Activated CD4-positive, alpha-beta T cell treated with anti-CD3 and anti-CD28 coated beads, Interleukin-2, amount 10 ng/mL, durations not matched to agents 7 days and 5 days (primary cell): ENCODE data around the gene SCG5. TPM values are rescaled to one million over a fixed set of nuclear protein-coding genes. Genes with fewer than 3 reads are reported as not detected.
A peak's percentile ranks its signal among the peaks of the same experiment; 100 is the strongest.

Experiments used
- CTCF ChIA-PET: fragments of 350-600 bp; sonication (Branson Sonifier 250); formaldehyde crosslinking; loops from one replicate; lab custom pipeline; 2021; ENCODE audit warnings: antibody characterized with exemption; lab: Charles Lee
- POLR2A ChIA-PET: fragments of 350-600 bp; sonication (Branson Sonifier 250); formaldehyde crosslinking; loops from one replicate; lab custom pipeline; 2021; ENCODE audit warnings: antibody characterized with exemption; lab: Charles Lee
- DNase-seq: peaks from one replicate; pipeline ENCODE4 v3.0.0-alpha.2; 2020
- H3K27ac Mint-ChIP-seq: one replicate; pipeline ENCODE4 v1.8.0; 2021; ENCODE audit warnings: mild to moderate bottlenecking, moderate library complexity, mixed read lengths
- H3K27me3 Mint-ChIP-seq: one replicate; pipeline ENCODE4 v1.8.0; 2021; ENCODE audit warnings: mixed read lengths
- H3K36me3 Mint-ChIP-seq: one replicate; pipeline ENCODE4 v1.8.0; 2021; ENCODE audit warnings: low read depth, mixed read lengths
- H3K4me1 Mint-ChIP-seq: one replicate; pipeline ENCODE4 v1.8.0; 2021; ENCODE audit warnings: mixed read lengths
- H3K4me3 Mint-ChIP-seq: one replicate; pipeline ENCODE4 v1.8.0; 2021; ENCODE audit warnings: mild to moderate bottlenecking, moderate library complexity, mixed read lengths
- H3K9me3 Mint-ChIP-seq: one replicate; pipeline ENCODE4 v1.8.0; 2021; ENCODE audit warnings: mixed read lengths
- total RNA-seq, 2 experiments: library from RNA; stranded (reverse); gene quantifications; one replicate each; pipeline ENCODE4 v1.2.3, GENCODE V29; 2021

Gene SCG5
- total RNA-seq, 2 experiments from 2014 or later = 2.5 to 3.7 TPM

DNA sequence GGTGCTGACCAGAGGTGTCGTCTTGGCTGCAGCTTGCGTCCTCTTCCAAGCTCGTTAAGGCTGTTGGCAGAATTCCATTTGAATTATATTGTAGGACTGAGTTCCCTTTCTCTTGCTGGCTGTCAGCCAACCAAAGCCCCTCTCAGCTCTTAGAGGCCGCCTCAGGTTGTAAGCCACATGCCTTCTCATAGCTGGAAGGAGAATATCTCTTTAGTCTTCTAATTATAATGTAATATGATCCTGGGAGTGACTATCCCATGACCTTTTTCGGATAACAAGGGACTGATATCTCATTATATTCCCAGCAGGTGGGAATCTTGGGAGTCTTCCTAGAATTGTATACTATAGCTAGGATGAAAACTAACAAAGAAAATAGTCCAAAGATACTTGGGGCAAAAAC lies 4.8 kb downstream of the SCG5 start:
- peaks cover 44% of the 10 kb centered on the region for H3K36me3 Mint-ChIP-seq
- no peaks in the 10 kb centered on the region for H3K27me3 Mint-ChIP-seq
- ChIA-PET CTCF (interaction anchor here (1.0 kb wide), 1 partner anchor 11 kb away, joined by 3 read pairs; no protein-coding TSS in a partner anchor), POLR2A (no interaction called here)
- H3K4me3 Mint-ChIP-seq = no peak overlapping the region
- DNase-seq = no peak
- H3K27ac Mint-ChIP-seq = no peak overlapping the region
- no peaks in the 10 kb centered on the region for H3K9me3 Mint-ChIP-seq
- H3K4me1 Mint-ChIP-seq = peaks cover 2% of the 10 kb centered on the region

DNA sequence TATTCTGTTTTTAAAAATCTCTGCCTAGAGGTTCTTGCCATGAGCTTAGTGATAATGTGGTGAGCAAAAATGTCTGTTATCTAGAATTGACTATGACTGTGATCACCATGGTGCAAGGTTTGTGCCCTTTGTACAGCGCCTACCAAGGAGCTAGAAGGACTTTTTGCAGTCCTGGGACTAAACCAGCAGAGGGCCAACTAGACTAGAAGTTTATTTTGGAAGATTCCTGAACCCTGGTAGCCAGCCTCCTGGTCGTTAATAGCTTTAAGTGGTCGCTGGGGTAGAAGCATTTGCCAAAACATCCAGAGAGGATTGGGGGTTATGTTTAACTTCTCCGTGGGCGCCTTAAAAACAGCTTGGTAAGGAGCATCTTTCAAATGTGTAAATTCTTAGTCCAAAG lies 7.8 kb downstream of the SCG5 start:
- H3K4me1 Mint-ChIP-seq = peaks cover 2% of the 10 kb centered on the region
- H3K4me3 Mint-ChIP-seq = no peak overlapping the region
- peaks cover 56% of the 10 kb centered on the region for H3K36me3 Mint-ChIP-seq
- DNase-seq = no peak
- no peaks in the 10 kb centered on the region for H3K9me3 Mint-ChIP-seq
- H3K27ac Mint-ChIP-seq = no peak overlapping the region
- POLR2A ChIA-PET = no interaction called here
- no peaks in the 10 kb centered on the region for H3K27me3 Mint-ChIP-seq
- CTCF ChIA-PET = interaction anchor here (0.7 to 2.0 kb wide), 3 partner anchors 8 to 13 kb away, joined by 3 to 5 read pairs (median 4); partner anchors contain the start of gene SCG5

DNA sequence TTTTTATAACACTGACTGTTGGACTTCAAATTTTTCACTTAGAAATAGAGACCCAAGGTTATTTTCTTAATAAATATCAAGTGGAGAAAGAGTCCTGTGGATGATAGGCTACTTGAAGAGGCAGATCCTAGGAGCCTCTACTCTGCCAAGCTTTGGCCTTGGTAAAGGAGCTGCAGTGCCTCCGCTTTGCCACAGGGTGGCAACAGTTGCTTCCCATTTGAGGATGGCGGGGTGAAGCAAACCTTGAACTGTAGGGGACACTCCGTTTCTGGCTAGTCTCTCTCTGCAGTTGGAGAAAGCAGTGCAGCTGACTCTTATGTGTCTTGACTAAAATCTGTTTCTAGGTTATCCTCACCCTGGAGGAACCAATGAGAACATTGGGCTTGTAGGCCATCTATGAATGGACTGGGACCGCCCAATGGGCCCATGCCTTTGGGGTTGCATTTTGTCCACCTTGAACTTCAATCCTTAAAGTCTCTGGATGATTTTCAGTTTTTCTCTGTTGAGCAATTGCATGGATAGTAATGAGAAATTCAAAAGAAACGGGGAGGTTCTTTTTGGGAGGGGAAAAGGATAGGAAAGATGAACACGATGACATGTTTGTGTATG lies 9.8 kb downstream of the SCG5 start:
- POLR2A ChIA-PET = no interaction called here
- CTCF ChIA-PET = interaction anchor here (1.1 to 1.7 kb wide), 2 partner anchors 9 to 28 kb away, joined by 5 read pairs; no protein-coding TSS in a partner anchor
- no peaks in the 10 kb centered on the region for H3K9me3 Mint-ChIP-seq
- no peak overlapping the region for H3K4me3 Mint-ChIP-seq
- H3K36me3 Mint-ChIP-seq = peaks cover 58% of the 10 kb centered on the region
- H3K4me1 Mint-ChIP-seq = peaks cover 9% of the 10 kb centered on the region
- H3K27ac Mint-ChIP-seq = no peak overlapping the region
- no peaks in the 10 kb centered on the region for H3K27me3 Mint-ChIP-seq
- peak; percentile 68 for DNase-seq

DNA sequence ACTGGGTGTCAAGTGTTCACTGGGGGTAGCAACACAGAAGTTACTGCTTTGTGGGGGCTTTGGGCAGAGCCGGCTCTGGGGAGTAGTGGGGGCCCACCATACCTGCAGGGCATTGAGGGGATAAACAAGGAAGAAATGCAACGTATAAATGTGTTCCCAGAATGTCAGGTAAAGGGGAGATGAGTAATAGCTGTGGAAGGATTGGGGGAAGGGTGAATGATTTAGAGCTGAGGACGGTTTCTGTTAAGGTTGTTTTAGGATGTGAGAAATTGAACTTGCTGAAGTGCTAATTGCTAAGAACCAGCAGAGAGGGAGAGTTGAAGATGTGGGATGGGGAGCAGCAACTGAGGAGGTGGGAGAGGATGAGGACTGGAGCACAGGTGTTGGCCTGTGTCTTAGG lies 10.7 kb downstream of the SCG5 start:
- DNase-seq = no peak
- Mint-ChIP-seq H3K4me3 (no peak overlapping the region), H3K9me3 (no peaks in the 10 kb centered on the region), H3K4me1 (peaks cover 15% of the 10 kb centered on the region), H3K27me3 (no peaks in the 10 kb centered on the region), H3K27ac (no peak overlapping the region), H3K36me3 (peaks cover 56% of the 10 kb centered on the region)
- CTCF ChIA-PET = no interaction called here
- POLR2A ChIA-PET = no interaction called here

DNA sequence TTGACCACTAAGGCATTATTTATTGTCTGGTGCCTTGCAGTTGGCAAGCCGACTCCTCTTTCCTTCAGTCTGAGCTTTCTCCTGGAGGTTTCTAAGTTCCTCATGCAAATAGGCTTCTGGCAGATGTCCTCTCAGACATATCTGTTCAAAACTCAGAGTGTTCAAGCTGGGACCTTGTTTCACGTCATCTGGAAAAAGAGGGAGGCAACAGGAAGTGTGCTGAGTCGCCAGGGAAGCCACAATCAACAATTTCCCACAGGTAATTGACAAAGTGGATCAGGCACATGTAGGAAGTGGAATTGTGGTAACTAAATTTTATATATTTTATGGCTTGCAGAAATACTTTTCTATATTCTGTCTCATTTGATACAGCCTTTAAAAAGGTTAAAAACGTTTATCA lies 14.6 kb downstream of the SCG5 start:
- no peaks in the 10 kb centered on the region for H3K27me3 Mint-ChIP-seq
- H3K9me3 Mint-ChIP-seq = no peaks in the 10 kb centered on the region
- peaks cover 47% of the 10 kb centered on the region for H3K36me3 Mint-ChIP-seq
- ChIA-PET CTCF (interaction anchor here (1.0 kb wide), 2 partner anchors 11 to 13 kb away, joined by 3 read pairs; no protein-coding TSS in a partner anchor), POLR2A (no interaction called here)
- H3K4me3 Mint-ChIP-seq = no peak overlapping the region
- no peak for DNase-seq
- H3K4me1 Mint-ChIP-seq = peaks cover 20% of the 10 kb centered on the region
- H3K27ac Mint-ChIP-seq = no peak overlapping the region

DNA sequence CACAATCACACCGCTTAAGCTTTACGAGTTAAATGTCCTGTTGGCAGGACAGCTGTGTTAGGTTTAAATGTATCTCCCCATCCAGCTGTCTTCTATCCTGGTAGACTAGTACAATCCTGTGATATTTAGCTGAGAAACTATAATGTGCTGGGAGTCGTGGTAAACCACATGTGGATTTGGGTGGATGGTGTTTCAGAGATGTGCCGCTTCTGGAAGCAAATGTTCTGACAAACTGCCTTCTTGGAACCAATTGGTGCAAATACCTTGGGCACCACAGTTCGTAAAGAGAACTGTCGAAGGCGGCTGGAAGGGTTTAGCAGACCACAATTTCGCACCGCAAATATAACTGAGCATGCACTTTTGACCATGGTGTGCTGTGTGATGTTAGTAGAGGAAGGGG lies 15.0 kb downstream of the SCG5 start:
- no peak overlapping the region for H3K4me3 Mint-ChIP-seq
- H3K27ac Mint-ChIP-seq = no peak overlapping the region
- H3K27me3 Mint-ChIP-seq = no peaks in the 10 kb centered on the region
- ChIA-PET CTCF (interaction anchor here (1.0 kb wide), 1 partner anchor 12 kb away, joined by 3 read pairs; no protein-coding TSS in a partner anchor), POLR2A (no interaction called here)
- peaks cover 20% of the 10 kb centered on the region for H3K4me1 Mint-ChIP-seq
- H3K36me3 Mint-ChIP-seq = peaks cover 43% of the 10 kb centered on the region
- no peak for DNase-seq
- no peaks in the 10 kb centered on the region for H3K9me3 Mint-ChIP-seq

DNA sequence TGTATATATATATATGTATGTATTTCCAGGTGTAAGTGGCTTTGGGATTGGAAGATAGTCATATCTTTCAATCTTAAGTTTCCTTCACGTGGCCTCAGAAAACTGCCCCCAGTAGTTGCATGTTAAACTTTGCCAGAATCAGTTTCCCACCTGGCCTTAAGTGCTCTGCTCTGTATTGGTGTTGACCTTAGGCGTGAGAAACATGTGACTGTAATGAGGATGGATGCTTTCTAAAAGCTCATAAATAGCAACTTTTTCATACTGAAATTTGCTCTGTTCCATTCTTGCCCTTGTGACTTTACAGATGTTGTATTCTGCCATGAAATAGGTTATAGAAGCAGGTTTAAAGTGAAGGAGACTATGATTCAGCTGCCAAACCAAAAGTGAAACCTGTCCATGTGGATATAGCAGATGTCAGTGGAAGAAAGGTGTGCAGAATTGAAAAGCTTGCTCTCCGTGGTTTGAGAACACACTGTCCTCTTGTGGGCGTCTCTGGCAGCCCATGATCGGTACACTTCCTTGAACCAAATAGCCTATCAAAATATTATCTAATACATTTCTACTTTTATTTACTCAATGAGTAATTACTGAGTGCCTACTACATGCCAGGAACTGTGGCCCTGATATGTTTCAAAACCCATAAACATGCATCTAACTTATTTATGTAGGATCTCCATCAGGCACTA lies 15.8 kb downstream of the SCG5 start:
- Mint-ChIP-seq H3K27me3 (no peaks in the 10 kb centered on the region), H3K36me3 (peaks cover 35% of the 10 kb centered on the region), H3K9me3 (no peaks in the 10 kb centered on the region), H3K4me3 (no peak overlapping the region), H3K4me1 (peaks cover 18% of the 10 kb centered on the region), H3K27ac (peak overlapping the region; percentile 16)
- ChIA-PET CTCF (interaction anchor here (1.1 to 1.6 kb wide), 2 partner anchors 9 to 10 kb away, joined by 3 read pairs; no protein-coding TSS in a partner anchor), POLR2A (no interaction called here)
- DNase-seq = peak; percentile 21

DNA sequence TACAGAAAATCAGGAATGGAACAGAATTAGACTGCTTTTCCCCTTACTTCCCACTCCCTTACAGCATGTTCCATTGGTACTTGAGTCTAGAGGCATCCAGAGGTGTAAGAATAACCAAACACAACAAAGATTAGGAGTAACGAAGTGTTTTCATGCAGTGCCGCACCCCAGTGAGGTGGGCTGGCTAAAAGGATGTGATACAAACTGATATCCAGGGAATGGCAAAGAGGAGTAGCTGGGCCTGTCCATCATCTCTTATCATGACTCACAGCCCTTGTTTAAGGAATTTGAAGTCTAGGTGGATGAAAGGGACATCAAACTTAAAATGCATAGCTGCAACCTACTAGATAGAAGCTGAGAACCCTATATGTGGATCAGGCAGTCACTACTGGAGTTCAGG lies 16.4 kb downstream of the SCG5 start:
- Mint-ChIP-seq H3K27ac (no peak overlapping the region), H3K36me3 (peaks cover 34% of the 10 kb centered on the region), H3K4me1 (peaks cover 18% of the 10 kb centered on the region), H3K9me3 (no peaks in the 10 kb centered on the region), H3K4me3 (no peak overlapping the region), H3K27me3 (no peaks in the 10 kb centered on the region)
- DNase-seq = no peak
- ChIA-PET CTCF (interaction anchor here (1.1 to 1.8 kb wide), 3 partner anchors 9 to 11 kb away, joined by 3 to 4 read pairs (median 3); no protein-coding TSS in a partner anchor), POLR2A (no interaction called here)

DNA sequence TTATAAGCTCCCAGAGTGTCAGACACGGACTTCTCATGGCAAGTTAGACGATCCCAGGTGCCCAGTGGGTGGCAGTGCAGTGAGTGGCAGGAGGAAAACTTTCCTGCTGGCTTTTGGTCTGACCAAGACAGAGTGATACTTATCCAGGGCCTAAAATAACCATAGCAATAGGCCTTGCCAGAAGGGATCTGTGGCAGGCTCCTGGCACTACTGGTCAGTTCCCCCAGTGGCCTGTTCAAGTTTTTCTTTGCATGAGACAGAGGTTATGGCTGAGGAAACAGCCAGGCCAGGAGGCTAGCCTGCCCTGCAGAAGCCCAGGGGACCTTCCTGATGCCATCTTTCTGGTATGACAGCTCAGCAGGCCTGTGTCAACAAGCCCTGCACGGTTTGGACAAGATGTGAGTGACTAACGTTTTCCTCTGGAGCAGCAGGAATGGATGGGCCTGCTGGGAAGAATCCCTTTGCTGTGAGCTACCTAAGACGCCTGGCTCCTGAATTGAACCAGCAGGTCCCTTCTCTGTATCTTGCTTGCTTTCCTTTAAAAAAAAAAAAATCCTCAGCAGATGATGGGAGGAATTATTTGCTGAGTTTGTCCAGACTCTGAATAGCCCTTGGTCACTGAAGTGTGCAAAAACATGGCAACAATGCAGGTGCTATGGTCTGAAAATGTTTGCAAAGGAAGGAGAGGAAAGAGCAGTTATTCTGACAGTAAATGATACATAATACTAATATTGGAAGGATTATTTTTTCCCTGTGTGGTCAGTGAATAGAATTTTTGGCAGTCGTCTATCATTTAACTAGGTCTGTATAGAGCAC lies 18.0 kb downstream of the SCG5 start:
- H3K4me3 Mint-ChIP-seq = no peak overlapping the region
- CTCF ChIA-PET = interaction anchor here (1.3 to 1.8 kb wide), 2 partner anchors 9 to 10 kb away, joined by 4 to 5 read pairs; no protein-coding TSS in a partner anchor
- no peak overlapping the region for H3K27ac Mint-ChIP-seq
- H3K36me3 Mint-ChIP-seq = peaks cover 22% of the 10 kb centered on the region
- no peaks in the 10 kb centered on the region for H3K27me3 Mint-ChIP-seq
- POLR2A ChIA-PET = no interaction called here
- no peak for DNase-seq
- H3K4me1 Mint-ChIP-seq = peaks cover 18% of the 10 kb centered on the region
- no peaks in the 10 kb centered on the region for H3K9me3 Mint-ChIP-seq

DNA sequence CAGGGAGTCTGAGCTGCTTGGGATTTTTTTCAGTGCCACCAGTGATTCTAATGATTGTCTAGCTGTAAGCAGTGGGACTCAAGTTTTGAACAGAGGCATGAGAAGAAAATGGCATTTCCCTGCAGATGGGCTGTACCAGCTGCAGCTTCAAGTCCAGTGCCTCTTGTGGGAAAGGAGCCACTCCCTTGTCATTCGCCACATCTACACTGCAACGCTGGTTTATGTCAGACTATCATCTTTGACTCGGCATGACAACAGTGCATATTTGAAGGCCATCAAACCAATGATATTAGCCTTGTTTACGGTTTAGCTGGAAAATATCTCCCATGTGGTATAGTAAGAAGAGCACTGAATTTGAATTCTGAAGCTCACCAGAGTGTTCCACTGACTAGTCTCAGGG lies 22.2 kb downstream of the SCG5 start:
- Mint-ChIP-seq H3K4me3 (no peak overlapping the region), H3K4me1 (no peaks in the 10 kb centered on the region), H3K27me3 (no peaks in the 10 kb centered on the region), H3K36me3 (peaks cover 10% of the 10 kb centered on the region), H3K9me3 (no peaks in the 10 kb centered on the region), H3K27ac (no peak overlapping the region)
- no peak for DNase-seq
- CTCF ChIA-PET = interaction anchor here (1.0 kb wide), 1 partner anchor 22 kb away, joined by 3 read pairs; the partner anchor contains the start of gene SCG5
- POLR2A ChIA-PET = no interaction called here

DNA sequence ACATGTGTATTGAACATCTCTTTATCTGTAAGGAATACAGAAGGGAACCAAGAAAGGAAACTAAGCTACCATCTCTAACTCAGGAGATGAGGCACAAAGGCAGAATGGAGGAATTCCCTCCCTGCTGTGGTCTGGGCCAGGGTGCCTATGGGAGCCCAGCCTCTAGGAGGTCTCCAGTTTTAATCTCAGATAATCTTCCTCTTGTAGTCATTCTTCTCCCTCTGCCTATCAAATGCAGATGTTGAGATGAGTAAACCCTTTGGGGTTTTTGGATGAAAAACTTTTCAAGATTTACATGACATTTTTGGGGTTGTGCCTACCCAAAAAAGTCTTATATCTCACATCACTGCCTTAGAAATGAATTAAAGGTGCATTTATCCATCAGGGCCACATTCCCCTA lies 23.3 kb downstream of the SCG5 start:
- Mint-ChIP-seq H3K27ac (no peak overlapping the region), H3K36me3 (peaks cover 10% of the 10 kb centered on the region), H3K4me3 (no peak overlapping the region), H3K27me3 (no peaks in the 10 kb centered on the region), H3K4me1 (no peaks in the 10 kb centered on the region), H3K9me3 (no peaks in the 10 kb centered on the region)
- ChIA-PET CTCF (no interaction called here), POLR2A (no interaction called here)
- no peak for DNase-seq

DNA sequence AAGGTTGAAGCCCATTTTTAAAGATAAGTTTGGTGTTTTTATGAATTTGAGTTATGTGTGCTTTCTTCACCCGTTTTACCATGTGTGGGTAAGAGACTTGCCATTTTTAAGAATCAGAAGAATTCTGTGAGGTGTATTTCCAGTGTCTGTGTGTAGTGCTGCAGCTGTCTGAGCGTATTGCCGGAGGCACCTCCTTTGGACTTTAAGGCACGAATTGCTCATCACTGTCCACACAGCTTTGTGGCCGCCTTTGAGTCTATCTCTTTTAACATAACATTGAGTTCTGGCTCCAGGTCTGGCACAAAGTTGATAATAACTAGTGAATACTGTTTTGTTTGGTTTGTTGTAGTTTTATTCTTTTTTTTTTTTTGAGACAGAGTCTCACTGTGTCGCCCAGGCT lies 25.8 kb downstream of the SCG5 start:
- Mint-ChIP-seq H3K36me3 (peaks cover 10% of the 10 kb centered on the region), H3K27ac (no peak overlapping the region), H3K27me3 (no peaks in the 10 kb centered on the region), H3K4me3 (no peak overlapping the region), H3K4me1 (no peaks in the 10 kb centered on the region), H3K9me3 (no peaks in the 10 kb centered on the region)
- ChIA-PET CTCF (no interaction called here), POLR2A (no interaction called here)
- DNase-seq = no peak
